Hepatocyte (in vitro differentiated cells): ENCODE data around the gene PLXNC1. TPM values are rescaled to one million over a fixed set of nuclear protein-coding genes. Genes with fewer than 3 reads are reported as not detected.

Experiments
- DNase-seq: peaks from one replicate; pipeline ENCODE4 v3.0.0-alpha.2; 2016; ENCODE audit warnings: low spot score
- H2AFZ ChIP-seq: fragments of 200-600 bp; sonication (generic); 2 replicates; pipeline ENCODE4 v1.6.0; 2016; ENCODE audit warnings: antibody characterized with exemption, mild to moderate bottlenecking
- H3K27ac ChIP-seq: fragments of 200-600 bp; sonication (generic); 2 replicates; pipeline ENCODE4 v1.5.1; 2016; ENCODE audit warnings: mild to moderate bottlenecking
- H3K27me3 ChIP-seq: fragments of 200-600 bp; sonication (generic); 2 replicates; pipeline ENCODE4 v1.6.1; 2016
- H3K36me3 ChIP-seq: fragments of 200-600 bp; sonication (generic); replicated peaks from 2 replicates; pipeline ENCODE4 v1.5.1; 2016; ENCODE audit warnings: low read depth; ENCODE audit not compliant: insufficient read depth
- H3K4me1 ChIP-seq: fragments of 200-600 bp; sonication (generic); 2 replicates; pipeline ENCODE4 v1.5.1; 2016; ENCODE audit warnings: mild to moderate bottlenecking, moderate library complexity; ENCODE audit not compliant: insufficient read depth
- H3K4me2 ChIP-seq: fragments of 200-600 bp; sonication (generic); 2 replicates; pipeline ENCODE4 v1.6.0; 2016
- H3K4me3 ChIP-seq: fragments of 200-600 bp; sonication (generic); 2 replicates; pipeline ENCODE4 v1.5.1; 2016; ENCODE audit warnings: mild to moderate bottlenecking
- H3K79me2 ChIP-seq: fragments of 200-600 bp; sonication (generic); 2 replicates; pipeline ENCODE4 v1.6.0; 2017; ENCODE audit warnings: mild to moderate bottlenecking
- H3K9me2 ChIP-seq: fragments of 200-600 bp; sonication (generic); replicated peaks from 2 replicates; pipeline ENCODE4 v1.6.0; 2017; ENCODE audit warnings: mild to moderate bottlenecking; ENCODE audit not compliant: insufficient read depth
- H3K9me3 ChIP-seq: fragments of 200-600 bp; sonication (generic); 2 replicates; pipeline ENCODE4 v1.5.1; 2016; ENCODE audit warnings: low read depth, mild to moderate bottlenecking
- H4K20me1 ChIP-seq: fragments of 200-600 bp; sonication (generic); 2 replicates; pipeline ENCODE4 v1.6.0; 2016; ENCODE audit warnings: mild to moderate bottlenecking; ENCODE audit not compliant: insufficient read depth, poor library complexity, severe bottlenecking
- CTCF ChIP-seq: fragments of 200-600 bp; sonication (generic); IDR thresholded peaks from 2 replicates; pipeline ENCODE4 v1.5.1; 2016; ENCODE audit warnings: antibody characterized with exemption, mild to moderate bottlenecking; ENCODE audit not compliant: poor library complexity
- EZH2 ChIP-seq: fragments of 200-600 bp; sonication (generic); IDR thresholded peaks from 2 replicates; pipeline ENCODE4 v1.6.1; 2016; ENCODE audit warnings: antibody characterized with exemption, mild to moderate bottlenecking, borderline replicate concordance
- EZH2phosphoT487 ChIP-seq: fragments of 200-600 bp; sonication (generic); IDR thresholded peaks from one replicate; pipeline ENCODE4 v1.6.1; 2018; ENCODE audit warnings: antibody characterized with exemption, mild to moderate bottlenecking, low read depth, moderate library complexity; ENCODE audit not compliant: unreplicated experiment, severe bottlenecking
- WGBS: methylation state at CpG from one replicate; pipeline ENCODE4 v1.1.6; 2016; ENCODE audit warnings: low lambda C conversion rate; ENCODE audit errors: missing lambda C conversion rate; 5-methylcytosine and 5-hydroxymethylcytosine counted together
- polyA plus RNA-seq: library from polyadenylated mRNA; unstranded; fragments of >200 nt; fragmentation: Nextera tagmentation; extraction: Ambion mirVana; gene quantifications from 2 replicates; pipeline ENCODE4 v1.2.1, GENCODE V29; 2016
- total RNA-seq: library from RNA; depleted of rRNA; stranded (reverse); fragments of >200 nt; gene quantifications from 2 replicates; pipeline ENCODE4 v1.2.3, GENCODE V29; 2014

The PLXNC1 gene
- total and polyA plus RNA-seq, 2 experiments from 2014 or later: 6.7 to 23.2 TPM

GRCh38 chr12:94333396-94333795 lies 185.0 kb downstream of the PLXNC1 start:
- Histone ChIP-seq H3K27me3 (no peaks in the 10 kb centered on the region), H2AFZ (no peak overlapping the region), H3K9me3 (no peaks in the 10 kb centered on the region), H3K27ac (no peak overlapping the region), H3K36me3 (no peaks in the 10 kb centered on the region), H3K9me2 (no peaks in the 10 kb centered on the region), H3K4me3 (no peak overlapping the region), H4K20me1 (no peaks in the 10 kb centered on the region), H3K4me1 (no peaks in the 10 kb centered on the region), H3K79me2 (no peaks in the 10 kb centered on the region), H3K4me2 (no peak overlapping the region)
- WGBS: 96% methylated on average over 3 of the region's 3 CpGs
- DNase-seq: no peak
- TF ChIP-seq CTCF: no peak
- no peak for TF ChIP-seq EZH2
- no peak for TF ChIP-seq EZH2phosphoT487

GRCh38 chr12:94336211-94336925 lies 188.0 kb downstream of the PLXNC1 start:
- TF ChIP-seq EZH2 (no peak), CTCF (no peak), EZH2phosphoT487 (no peak)
- no peak overlapping the region for H2AFZ ChIP-seq
- H3K27me3 ChIP-seq: no peaks in the 10 kb centered on the region
- H3K79me2 ChIP-seq: no peaks in the 10 kb centered on the region
- H4K20me1 ChIP-seq: no peaks in the 10 kb centered on the region
- H3K9me3 ChIP-seq: no peaks in the 10 kb centered on the region
- H3K27ac ChIP-seq: no peak overlapping the region
- no peak overlapping the region for H3K4me3 ChIP-seq
- no peaks in the 10 kb centered on the region for H3K36me3 ChIP-seq
- H3K9me2 ChIP-seq: no peaks in the 10 kb centered on the region
- 48% methylated on average over 5 of the region's 5 CpGs for WGBS
- H3K4me1 ChIP-seq: no peaks in the 10 kb centered on the region
- no peak overlapping the region for H3K4me2 ChIP-seq
- no peak for DNase-seq

GRCh38 chr12:94338006-94338794 lies 189.8 kb downstream of the PLXNC1 start:
- H3K4me1 ChIP-seq: no peaks in the 10 kb centered on the region
- no peaks in the 10 kb centered on the region for H3K36me3 ChIP-seq
- 92% methylated on average over 4 of the region's 4 CpGs for WGBS
- no peak for DNase-seq
- H3K9me3 ChIP-seq: no peaks in the 10 kb centered on the region
- no peak overlapping the region for H3K27ac ChIP-seq
- H3K27me3 ChIP-seq: no peaks in the 10 kb centered on the region
- no peak for TF ChIP-seq CTCF
- TF ChIP-seq EZH2phosphoT487: no peak
- no peak for TF ChIP-seq EZH2
- H3K79me2 ChIP-seq: no peaks in the 10 kb centered on the region
- H3K9me2 ChIP-seq: no peaks in the 10 kb centered on the region
- H2AFZ ChIP-seq: no peak overlapping the region
- no peak overlapping the region for H3K4me3 ChIP-seq
- no peak overlapping the region for H3K4me2 ChIP-seq
- no peaks in the 10 kb centered on the region for H4K20me1 ChIP-seq
